Testis (tissue), 3 donors: ENCODE results near the gene FGFR2. TPM values are rescaled to one million over a fixed set of nuclear protein-coding genes. Genes with fewer than 3 reads are reported as not detected.

Experiments used
- DNase-seq: peaks from one replicate; pipeline ENCODE4 v3.0.0-alpha.2; 2019
- H3K27ac ChIP-seq, 2 donors: fragments of 200-600 bp; sonication (generic); one replicate each; pipeline ENCODE4 v1.5.1; 2019
- H3K27me3 ChIP-seq: fragments of 200-600 bp; sonication (generic); one replicate; pipeline ENCODE4 v1.5.1; 2019
- H3K36me3 ChIP-seq: fragments of 200-600 bp; sonication (generic); one replicate; pipeline ENCODE4 v1.5.1; 2017; ENCODE audit warnings: low read depth; ENCODE audit errors: missing control alignments
- H3K4me1 ChIP-seq: fragments of 200-600 bp; sonication (generic); one replicate; pipeline ENCODE4 v1.5.1; 2019
- H3K4me3 ChIP-seq, 2 donors: fragments of 200-600 bp; sonication (generic); one replicate each; pipeline ENCODE4 v1.5.1; 2017 to 2019
- H3K9me3 ChIP-seq: fragments of 200-600 bp; sonication (generic); one replicate; pipeline ENCODE4 v1.5.1; 2017
- POLR2A ChIP-seq: fragments of 450-650 bp; IDR thresholded peaks from one replicate; pipeline ENCODE4 v1.6.1; 2017; ENCODE audit warnings: antibody characterized with exemption, mild to moderate bottlenecking, moderate library complexity
- WGBS, 2 donors: methylation state at CpG; one replicate each; pipeline ENCODE4 v1.1.5; 2018; 5-methylcytosine and 5-hydroxymethylcytosine counted together
- intact Hi-C: fragments of 100-400 bp; cut with DNase I; formaldehyde crosslinking; loops from one replicate; pipeline ENCODE4 v1.15.1; 2023; ENCODE audit warnings: low total_unique reads
- polyA plus RNA-seq: library from polyadenylated mRNA; stranded (reverse); fragments of 350-450 nt; fragmentation: Illumina TruSeq; extraction: RNeasy Lipid Tissue Mini Kit (QIAGEN cat#74804); gene quantifications from one replicate; pipeline ENCODE4 v1.2.3, GENCODE V29; 2014; ENCODE audit warnings: low read depth, low replicate concordance; ENCODE audit not compliant: insufficient read depth
- total RNA-seq, 2 donors: library from RNA; depleted of rRNA; stranded (reverse); fragments of >200 nt; gene quantifications; one replicate each; pipeline ENCODE4 v1.2.3, GENCODE V29; 2016
- TF ChIP-seq, protein P1 (sequence below), 3 experiments: fragments of 450-650 bp in 2 of 3; fragments of 200-600 bp in 1 of 3; sonication (generic) in 1 of 3; IDR thresholded peaks; one replicate each; pipeline ENCODE4 v1.5.1; 2016 to 2019; ENCODE audit warnings: antibody characterized with exemption in 3 of 3, mild to moderate bottlenecking in 2 of 3, moderate library complexity in 1 of 3

Gene FGFR2
- total and polyA plus RNA-seq, 3 donors from 2014 or later: 23.2 to 28.9 (median 23.4) TPM

DNA sequence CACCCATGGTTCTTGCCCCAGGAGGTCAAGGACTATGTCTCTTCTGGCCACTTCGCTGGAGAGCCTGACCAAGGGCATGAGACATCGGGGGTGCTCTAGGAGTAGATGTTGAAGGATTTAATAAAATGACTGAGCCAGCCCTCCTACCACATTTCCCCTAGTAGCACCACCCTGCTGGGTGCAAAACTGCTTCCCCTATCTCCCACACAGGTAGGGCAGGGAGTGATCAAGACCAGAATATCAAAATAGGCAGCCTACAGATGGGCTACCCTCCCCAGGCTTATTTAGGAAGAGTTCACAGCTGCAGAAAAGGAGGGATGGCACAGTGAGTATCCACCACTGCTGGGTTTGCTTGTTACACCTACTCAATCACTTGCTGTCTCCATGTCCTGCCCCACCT, 103.9 kb downstream of the FGFR2 start:
- intact Hi-C loops: no loop called here
- no peak for TF ChIP-seq POLR2A
- TF ChIP-seq, protein P1, sequence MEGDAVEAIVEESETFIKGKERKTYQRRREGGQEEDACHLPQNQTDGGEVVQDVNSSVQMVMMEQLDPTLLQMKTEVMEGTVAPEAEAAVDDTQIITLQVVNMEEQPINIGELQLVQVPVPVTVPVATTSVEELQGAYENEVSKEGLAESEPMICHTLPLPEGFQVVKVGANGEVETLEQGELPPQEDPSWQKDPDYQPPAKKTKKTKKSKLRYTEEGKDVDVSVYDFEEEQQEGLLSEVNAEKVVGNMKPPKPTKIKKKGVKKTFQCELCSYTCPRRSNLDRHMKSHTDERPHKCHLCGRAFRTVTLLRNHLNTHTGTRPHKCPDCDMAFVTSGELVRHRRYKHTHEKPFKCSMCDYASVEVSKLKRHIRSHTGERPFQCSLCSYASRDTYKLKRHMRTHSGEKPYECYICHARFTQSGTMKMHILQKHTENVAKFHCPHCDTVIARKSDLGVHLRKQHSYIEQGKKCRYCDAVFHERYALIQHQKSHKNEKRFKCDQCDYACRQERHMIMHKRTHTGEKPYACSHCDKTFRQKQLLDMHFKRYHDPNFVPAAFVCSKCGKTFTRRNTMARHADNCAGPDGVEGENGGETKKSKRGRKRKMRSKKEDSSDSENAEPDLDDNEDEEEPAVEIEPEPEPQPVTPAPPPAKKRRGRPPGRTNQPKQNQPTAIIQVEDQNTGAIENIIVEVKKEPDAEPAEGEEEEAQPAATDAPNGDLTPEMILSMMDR (IDR thresholded peaks at IDR 0.05): no peak
- DNase-seq: no peak
- Histone ChIP-seq H3K36me3 (no peaks in the 10 kb centered on the region), H3K27ac (no peak overlapping the region), H3K4me3 (no peak overlapping the region), H3K9me3 (no peaks in the 10 kb centered on the region), H3K27me3 (no peaks in the 10 kb centered on the region), H3K4me1 (peaks cover 6% of the 10 kb centered on the region)
- WGBS, 2 donors: 68 to 86% methylated on average over 2 of the region's 2 CpGs

DNA sequence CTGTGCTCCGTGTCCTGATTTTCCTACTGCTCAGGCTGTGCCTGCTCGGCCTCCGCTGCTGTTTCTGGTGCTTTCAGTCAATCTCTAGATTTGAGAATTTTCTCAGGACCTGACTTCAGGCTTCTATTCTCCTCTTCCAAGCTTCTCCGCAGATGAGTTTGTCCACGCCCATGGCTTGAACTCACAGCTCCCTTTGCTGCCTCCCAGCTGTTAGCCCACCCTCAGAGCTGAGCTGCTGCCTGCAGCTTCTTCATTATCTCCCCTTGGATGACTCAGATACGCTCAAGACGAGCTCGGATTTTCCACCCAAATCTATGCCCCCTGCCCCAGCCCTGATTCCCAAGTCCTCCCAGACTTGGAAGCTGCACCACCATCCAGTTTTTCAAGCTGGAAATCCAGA, 104.7 kb downstream of the FGFR2 start:
- H3K4me3 ChIP-seq: no peak overlapping the region
- H3K36me3 ChIP-seq: no peaks in the 10 kb centered on the region
- 74 to 83% methylated on average over 8 of the region's 8 CpGs for WGBS, 2 donors
- intact Hi-C loops: no loop called here
- DNase-seq: no peak
- peaks cover 6% of the 10 kb centered on the region for H3K4me1 ChIP-seq
- no peaks in the 10 kb centered on the region for H3K27me3 ChIP-seq
- no peak overlapping the region for H3K27ac ChIP-seq
- TF ChIP-seq, protein P1 (IDR thresholded peaks at IDR 0.05): no peak
- TF ChIP-seq POLR2A: no peak
- H3K9me3 ChIP-seq: no peaks in the 10 kb centered on the region

DNA sequence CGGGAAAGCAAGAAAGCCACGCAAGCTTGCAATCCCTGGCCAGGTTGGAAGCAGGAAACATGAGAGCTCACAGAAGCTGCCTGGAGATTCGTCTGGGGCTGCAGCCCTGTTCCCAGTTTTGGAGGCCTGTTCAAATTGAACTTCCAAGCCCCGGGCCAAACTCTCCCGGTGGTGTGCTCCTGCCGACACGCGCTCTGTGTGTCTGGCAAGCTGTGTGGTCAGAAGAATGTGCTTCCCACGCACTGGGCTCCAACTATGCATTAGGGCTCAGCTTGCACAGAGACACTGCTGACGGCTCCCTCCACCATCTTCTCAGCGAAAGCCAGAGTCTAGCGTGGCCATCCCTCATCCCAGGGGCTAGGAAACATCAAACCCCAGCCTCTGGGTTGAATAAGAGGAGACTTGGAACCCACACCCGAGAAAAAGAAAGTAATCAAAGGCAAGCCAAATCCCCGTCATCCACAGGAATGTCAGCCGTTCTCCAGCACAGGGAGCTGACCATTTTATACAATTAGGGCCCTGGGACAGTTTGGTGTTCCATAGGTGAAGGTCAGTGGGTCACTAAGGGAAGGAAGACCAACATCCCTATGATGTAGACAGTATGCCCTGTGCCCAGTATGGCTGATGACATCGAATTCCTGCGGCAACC, 107.2 kb downstream of the FGFR2 start:
- H3K36me3 ChIP-seq: no peaks in the 10 kb centered on the region
- no peak overlapping the region for H3K4me3 ChIP-seq
- no peak overlapping the region for H3K27ac ChIP-seq
- intact Hi-C loops: no loop called here
- peaks cover 6% of the 10 kb centered on the region for H3K4me1 ChIP-seq
- H3K9me3 ChIP-seq: no peaks in the 10 kb centered on the region
- peak; percentile 67 for DNase-seq
- 50 to 58% methylated on average over 16 to 17 of the region's 17 CpGs for WGBS, 2 donors
- H3K27me3 ChIP-seq: no peaks in the 10 kb centered on the region
- TF ChIP-seq POLR2A: no peak
- TF ChIP-seq, protein P1 (IDR thresholded peaks at IDR 0.05): no peak

DNA sequence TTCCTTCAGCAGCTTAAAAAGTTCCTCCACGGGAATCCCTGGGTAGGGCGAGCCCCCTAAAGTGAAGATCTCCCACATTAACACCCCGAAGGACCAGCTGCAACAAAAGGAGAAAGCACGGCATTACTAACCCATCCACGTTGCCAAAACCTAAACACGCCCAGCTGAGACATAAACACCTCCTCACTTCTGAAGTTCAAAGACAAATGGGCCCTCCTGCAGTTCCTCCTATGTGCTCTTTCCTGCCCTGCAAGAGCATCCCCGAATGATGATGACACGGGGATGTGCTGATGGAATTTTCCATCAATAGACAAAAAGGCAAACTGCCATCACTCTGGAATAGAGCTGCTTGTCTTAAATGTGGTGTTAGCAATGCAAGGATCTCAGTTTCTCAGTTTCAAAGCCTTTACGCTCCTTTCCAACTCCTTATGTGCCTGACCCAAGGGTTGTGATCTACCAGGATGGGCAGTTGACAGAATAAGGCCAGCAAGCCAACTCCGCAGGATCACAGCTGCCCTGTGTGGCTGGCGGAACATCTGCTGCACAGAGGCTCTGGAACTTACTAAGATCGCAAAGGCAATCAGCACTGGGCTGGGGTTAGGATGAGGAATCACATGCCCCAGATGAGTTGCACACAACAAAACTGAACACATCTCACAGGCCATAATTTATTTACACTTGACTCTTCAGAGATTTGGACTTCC, 112.7 kb downstream of the FGFR2 start:
- no peak for TF ChIP-seq POLR2A
- TF ChIP-seq, protein P1 (IDR thresholded peaks at IDR 0.05): no peak
- H3K4me1 ChIP-seq: peaks cover 7% of the 10 kb centered on the region
- no peaks in the 10 kb centered on the region for H3K36me3 ChIP-seq
- H3K9me3 ChIP-seq: no peaks in the 10 kb centered on the region
- H3K27me3 ChIP-seq: no peaks in the 10 kb centered on the region
- no peak for DNase-seq
- no peak overlapping the region for H3K4me3 ChIP-seq
- WGBS, 2 donors: 93 to 94% methylated on average over 12 of the region's 12 CpGs
- intact Hi-C loops: no loop called here
- H3K27ac ChIP-seq: no peak overlapping the region

DNA sequence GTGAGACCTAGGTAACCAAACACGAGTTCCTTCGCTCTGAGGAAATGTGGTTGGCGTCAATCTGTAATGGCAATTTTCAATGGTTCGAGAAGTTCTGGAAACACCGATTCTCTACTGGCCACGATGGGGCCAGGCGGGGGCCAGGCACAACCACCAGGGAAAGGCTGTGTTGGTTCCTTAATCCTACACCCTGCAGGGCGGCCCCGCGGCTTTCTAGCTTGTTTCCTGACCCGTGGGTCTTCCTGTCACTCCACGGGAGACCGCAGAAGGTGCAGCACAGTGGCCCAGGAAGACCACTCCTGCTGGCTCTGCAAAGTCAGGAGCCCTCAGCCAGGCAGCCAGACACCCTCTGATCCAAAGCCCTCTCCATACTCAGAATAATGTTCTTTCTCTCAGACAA, 113.4 kb downstream of the FGFR2 start:
- no peaks in the 10 kb centered on the region for H3K36me3 ChIP-seq
- peaks cover 3% of the 10 kb centered on the region for H3K4me1 ChIP-seq
- no peak for TF ChIP-seq POLR2A
- TF ChIP-seq, protein P1 (IDR thresholded peaks at IDR 0.05): no peak
- H3K4me3 ChIP-seq: no peak overlapping the region
- H3K9me3 ChIP-seq: no peaks in the 10 kb centered on the region
- no peak for DNase-seq
- no peaks in the 10 kb centered on the region for H3K27me3 ChIP-seq
- H3K27ac ChIP-seq: no peak overlapping the region
- intact Hi-C loops: no loop called here
- WGBS, 2 donors: 88% methylated on average over 13 of the region's 13 CpGs
